Limb (tissue), 2 donors: ENCODE results near the gene CD58.

ENCODE experiments used
- DNase-seq, 2 donors: peaks; one replicate each; pipeline ENCODE4 v3.0.0-alpha.2; 2016; ENCODE audit errors: extremely low spot score in 2 of 2

Gene CD58

DNA sequence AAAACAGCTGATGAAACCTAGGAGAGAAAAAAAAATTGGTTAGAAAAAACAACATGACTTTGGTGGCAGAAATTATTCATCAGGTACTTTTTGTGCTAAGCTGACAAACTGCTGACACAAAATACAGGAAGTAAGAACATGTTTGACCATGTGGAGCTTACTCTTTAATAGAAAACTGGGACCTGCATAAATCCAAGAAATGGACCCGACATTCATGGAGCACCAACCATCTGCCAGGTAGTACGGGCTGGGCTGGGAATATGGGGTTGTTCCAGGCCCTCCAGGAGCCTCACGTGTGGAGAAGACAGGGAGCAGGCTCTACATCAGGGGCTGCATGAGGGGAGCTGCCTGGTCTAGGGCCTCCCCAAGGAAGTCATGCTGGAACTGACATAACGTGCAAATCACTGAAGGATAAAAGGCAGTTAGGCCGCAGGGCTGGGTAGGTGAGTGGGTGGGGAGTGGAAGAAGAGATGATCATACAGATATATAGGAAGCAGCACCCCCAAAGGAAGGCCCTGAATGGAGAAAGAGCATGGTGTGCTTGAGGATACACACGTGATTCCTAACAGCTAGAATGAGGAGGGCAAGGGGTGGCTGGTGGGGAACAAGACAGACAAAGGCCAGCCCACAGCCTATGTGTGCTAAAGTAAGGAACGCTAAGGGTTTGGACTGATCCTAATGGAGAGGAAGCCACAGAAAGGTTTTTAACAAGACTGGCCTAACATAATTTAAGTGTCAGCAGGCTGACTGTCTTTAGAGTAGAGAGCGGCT lies 26.1 kb downstream of the CD58 start:
- DNase-seq, result no peak

DNA sequence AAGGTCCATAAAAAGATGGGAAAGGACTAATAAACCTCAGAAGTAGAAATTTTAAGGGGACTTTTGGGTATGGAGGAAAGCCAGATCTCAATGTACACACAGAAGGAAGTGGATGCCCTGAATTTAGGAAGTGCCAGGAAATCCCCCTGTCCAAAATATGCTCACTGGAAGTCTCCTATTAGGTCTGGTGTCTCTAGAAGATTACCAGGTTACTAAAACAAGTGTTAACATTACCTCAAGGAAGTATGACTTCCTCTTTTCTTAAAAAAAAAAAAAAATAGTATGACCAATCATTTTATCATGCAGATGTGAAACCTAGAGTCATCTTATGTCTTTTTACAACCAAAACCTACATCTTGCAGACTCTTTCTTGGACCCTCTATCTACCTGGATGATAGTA lies 30.7 kb downstream of the CD58 start:
- no peak for DNase-seq

DNA sequence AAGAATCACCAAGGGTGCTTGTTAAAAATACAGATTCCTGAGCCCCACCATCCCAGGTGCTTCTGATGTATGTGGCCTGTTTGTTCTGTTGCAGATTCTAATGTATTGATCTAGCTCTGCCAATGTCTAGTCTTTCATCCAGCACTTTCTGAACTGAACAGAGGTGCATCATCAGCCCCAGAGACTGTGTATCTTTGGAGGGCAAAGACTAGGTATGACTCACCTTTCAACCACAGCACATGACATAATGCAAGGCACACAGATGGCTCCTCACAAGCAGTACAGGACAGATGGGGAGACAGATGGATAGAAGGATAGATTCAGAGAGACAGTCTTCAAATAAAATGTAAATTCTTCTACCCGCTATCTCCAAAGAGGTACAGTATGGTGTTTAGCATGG lies 32.3 kb downstream of the CD58 start:
- no peak for DNase-seq

DNA sequence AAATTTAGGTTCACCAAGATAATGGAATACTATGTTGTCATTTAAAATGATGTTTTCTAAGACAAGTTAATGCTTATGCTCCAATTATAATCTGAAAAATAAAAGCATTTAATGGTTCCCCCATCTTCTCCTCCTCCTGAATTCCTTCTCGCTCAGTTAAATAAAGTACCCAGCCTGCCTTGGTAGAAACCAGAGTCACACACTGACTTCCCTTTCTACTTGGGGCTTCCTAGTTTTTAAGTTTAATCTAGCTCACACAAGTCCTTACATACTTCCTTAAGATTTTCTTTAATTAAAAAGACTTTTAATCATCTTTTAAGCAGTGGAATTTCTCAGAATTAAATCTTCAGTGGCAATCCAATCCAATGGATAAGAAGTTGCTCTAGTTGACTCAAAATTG lies 32.9 kb downstream of the CD58 start:
- DNase-seq, result no peak

DNA sequence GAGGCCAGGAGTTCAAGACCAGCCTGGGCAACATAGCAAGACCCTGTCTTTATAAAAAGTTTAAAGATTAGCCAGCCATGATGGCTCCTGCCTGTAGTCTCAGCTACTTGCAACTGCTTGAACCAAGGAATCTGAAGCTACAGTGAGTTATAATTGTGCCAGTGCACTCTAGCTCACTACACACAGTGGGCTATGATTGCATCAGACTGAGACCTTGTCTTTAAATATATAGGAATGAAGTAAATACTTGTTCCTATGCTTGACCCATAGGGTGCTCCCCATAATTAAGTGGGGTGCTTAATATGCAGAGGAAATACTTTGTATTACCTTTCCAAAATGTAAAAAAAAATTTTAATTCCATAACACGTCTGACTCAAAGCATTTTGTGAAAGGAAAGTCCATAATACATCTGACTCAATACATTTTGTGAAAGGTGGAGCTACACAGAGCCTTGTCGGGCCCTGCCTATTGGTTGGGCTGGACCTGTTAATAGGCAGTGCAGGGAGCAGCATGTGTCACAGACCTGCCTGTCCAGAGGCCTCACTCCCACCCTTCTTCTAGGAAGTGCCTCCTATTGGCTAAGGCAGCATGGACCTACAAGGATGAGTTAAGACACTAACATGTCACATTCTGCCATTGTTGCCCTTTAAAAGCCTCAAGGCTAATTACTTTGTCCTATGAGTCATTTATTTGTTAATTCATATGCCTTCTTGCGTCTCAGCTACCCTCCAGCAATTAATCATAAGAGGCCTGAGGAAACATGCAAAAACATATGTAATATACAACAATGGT lies 33.6 kb downstream of the CD58 start:
- no peak for DNase-seq

DNA sequence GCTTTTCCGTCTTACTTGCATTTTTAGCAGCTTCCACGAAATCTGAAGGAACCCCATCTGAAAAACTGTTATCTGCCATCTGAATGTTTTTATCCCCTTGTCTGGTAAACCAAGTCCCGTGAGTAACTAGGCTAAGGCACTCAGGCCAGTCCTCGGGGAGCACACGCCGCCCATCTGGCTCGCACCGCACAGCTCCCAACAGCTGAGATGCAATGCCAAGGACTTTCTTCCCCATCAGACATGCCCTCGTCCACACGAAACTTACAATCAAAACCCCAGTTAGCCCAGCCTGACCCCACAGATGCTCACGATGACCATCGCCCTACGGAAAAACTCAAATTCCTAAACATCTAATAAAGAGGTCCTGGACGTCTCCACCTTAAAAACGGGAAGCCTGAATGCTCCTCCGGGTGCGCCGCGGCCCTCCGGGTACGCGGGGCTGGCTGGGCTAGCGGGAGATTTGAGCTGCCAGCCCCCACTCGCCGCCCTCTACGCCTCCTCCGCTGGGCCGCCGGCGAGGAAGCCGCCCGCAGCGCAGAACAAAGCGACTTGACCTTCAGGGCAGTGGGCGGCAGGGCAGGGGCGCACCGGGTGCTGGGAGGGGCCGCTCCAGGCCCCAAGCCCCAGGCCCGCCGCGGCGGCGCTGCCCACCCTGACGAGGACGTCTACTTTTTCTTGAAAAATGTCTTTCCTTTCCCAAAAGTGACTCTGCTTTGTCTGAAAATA lies 36.6 kb downstream of the CD58 start:
- no peak for DNase-seq

DNA sequence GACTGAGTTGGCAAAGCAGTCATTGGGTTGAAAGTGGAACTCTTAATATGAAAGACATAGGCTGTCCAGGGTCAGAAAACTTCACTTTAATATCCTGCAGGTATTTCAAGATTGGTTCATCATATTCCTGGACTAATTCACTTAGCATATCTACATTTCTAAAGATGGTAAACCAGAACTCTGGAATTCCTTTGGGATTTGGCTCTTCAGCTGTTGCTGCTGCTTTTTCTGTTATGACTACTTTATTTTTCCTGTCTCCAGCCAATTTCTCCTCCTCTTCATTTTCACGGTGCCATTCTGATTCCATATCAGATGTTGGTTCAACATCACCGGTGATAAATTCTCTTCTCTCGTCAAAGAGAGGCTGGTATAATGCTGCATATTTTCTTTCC lies 37.4 kb downstream of the CD58 start:
- DNase-seq, result no peak

DNA sequence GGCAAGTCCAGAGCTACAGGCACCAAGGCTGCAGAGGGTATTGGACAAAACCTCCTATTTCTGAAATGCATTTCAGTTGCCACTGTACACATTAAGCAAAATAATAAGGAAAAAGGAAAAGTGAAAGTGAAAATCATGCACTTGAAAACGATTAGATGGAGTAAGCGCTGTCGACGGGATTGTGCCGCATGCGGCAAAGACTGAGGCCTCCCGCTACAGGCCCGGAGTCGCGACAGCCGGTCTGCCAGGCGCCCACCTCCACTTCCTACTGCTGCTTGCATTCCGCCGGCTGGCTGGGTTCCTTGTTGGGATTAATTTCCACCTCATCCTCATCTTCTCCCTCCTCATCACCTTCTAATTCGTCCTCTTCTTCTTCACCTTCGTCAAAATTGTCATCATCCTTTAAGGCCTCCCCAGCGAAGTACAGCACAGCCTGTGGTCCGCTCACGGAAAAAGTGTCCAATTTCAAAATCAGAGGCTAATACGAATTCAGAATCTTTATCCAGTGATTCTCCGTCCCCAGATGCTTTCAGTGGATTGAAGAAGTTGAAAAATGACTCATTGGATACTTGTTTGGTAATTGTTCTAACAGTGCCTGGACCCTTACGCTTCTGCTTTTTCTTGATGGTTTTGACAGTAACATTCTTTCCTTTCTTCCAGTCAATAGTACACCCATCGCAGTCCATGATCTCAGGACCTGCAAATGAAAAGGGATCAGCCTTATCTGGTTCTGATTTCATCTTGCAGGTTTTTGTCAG lies 38.0 kb downstream of the CD58 start:
- no peak for DNase-seq

DNA sequence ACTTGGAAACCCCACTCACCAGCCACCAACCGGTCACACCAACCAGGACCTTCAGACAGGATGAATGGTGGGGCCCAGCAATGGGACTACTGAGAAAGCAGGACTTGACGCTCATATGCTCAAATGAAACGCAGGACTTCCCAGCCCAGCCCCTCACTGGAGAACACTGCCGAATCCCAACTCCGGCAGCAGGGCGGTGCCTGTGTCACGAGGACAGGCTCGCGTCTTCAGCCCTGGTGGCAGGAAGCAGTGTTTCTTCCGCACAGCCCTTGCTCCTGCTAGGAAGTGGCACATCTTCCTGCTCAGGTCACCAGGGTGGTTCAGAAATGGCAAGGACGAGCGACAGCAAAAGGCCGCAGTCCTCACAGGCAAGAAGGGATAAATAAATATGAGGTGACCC lies 38.9 kb downstream of the CD58 start:
- no peak for DNase-seq

DNA sequence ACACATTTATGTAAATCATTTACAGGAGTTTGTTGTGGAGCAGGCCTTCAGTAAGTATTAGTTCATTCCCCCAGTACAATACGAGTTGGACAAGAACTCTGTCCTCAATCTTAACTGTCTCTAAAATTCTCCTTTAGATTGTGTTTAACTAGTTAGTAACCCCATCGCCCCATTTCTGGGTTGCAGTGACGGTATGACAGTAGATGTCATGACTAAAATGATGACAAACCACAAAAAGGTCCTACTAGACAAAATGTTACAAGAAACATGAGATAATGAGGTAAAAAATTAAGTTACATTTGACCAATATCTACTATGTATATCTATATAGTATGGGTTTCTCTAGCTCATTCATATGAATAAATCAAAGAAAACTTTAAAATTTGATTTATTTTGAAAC lies 41.1 kb downstream of the CD58 start:
- DNase-seq, result no peak

DNA sequence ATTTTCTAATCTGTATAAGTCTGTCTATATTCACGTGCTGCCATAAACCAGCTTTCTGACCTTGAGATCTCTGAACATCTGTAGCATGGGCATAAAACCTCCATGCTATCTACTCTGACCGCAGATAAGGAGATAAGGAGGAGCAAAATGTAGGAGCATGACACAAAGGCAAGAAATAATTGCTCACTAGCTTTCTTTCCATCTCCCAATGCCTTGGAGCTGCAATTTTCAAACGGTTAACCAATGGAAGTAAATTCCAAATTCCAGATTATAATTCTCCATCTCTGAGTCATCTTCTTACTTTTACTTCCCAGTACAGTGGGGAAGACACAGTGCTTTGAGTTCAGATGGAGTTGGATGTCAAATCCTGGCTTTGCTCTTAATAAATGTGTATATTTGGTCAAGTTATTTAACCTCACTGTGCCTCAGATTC lies 41.6 kb downstream of the CD58 start:
- DNase-seq, result no peak

DNA sequence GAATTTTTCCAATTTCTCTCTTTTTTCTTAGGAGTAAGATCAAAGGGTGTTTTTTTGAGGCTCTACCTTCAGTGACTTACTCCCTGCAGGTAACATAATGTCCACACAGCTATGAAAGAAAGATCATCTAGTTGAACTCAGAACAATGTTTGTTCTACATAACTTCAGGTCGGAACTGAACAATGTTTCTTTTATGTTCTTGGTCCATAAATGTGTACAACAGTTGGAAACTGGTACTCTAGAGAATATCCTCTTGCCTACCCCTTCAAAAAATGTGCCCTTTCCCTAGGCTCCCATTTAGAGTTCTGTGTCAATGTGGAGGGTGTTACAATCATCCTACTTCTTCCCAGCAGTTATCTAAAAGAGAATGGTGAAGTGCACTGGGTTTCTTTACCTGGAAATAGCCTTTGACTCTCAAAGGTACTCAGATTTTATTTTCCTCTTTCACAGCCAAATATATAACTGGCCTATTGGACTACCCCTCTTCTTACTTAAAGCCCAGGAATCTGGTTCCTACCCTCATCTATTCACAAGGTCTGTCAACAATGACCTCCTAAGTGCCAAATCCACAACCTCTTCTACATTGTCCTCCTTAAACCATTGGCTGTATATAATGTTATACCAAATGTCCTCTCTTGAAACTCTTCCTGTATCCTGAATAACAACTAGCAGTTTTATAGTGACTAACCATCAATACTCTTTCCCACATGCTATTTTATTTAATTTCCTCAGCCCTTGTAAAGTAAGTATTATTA lies 42.3 kb downstream of the CD58 start:
- DNase-seq, result no peak

DNA sequence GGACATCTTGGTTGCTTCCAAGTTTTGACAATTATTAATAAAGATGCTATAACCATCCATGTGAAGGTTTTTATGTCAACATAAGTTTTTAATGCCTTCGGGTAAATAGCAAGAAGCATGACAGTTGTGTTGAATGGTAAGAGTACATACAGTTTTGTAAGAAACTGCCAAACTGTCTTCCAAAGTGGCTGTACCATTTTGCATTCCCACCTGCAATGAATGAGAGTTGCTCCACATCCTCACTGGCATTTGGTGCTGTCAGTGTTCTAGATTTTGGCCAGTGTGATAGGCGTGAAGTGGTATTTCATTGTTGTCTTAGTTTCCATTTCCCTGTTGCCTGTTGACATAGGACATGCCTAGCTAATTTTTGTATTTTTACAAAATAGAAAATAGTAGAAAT lies 45.4 kb downstream of the CD58 start:
- DNase-seq, result no peak

DNA sequence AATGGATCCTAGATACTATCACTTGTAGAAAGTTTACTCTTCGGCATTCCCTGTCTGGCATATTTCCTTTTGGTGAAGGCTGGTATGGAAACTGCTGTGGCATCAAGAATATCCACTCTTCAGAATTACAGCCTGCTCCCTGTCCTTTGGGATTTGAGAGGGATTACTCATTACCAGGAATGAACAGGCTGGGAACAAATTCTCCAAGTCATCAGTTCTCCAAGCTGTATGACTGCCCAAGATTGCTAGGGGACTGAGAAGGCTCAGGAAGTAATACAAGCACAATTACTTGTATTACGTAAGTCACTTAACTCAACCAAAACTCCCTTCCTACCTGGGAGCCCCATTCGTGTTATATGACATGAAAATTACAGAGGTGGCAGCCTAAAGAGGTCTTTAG lies 49.6 kb downstream of the CD58 start:
- no peak for DNase-seq

DNA sequence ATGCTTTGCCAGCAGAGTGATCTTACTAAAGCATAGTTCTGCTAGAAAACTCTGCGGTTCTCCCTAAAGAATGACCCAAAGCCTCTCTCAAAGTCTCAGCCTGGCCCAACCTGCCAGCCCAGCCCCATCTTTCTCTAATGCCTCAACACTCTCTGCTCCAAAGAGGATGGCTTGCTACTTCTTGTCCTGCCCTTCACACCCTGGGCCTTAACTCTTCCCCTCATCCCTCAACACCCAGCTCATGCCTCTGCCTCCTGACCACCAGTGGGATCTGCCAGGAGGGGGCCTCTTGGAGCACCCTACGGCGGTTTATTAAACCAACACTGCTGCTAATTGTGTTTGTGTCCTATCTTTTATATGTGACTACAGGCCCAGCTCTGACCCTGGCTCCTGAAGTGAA lies 52.4 kb downstream of the CD58 start:
- no peak for DNase-seq

DNA sequence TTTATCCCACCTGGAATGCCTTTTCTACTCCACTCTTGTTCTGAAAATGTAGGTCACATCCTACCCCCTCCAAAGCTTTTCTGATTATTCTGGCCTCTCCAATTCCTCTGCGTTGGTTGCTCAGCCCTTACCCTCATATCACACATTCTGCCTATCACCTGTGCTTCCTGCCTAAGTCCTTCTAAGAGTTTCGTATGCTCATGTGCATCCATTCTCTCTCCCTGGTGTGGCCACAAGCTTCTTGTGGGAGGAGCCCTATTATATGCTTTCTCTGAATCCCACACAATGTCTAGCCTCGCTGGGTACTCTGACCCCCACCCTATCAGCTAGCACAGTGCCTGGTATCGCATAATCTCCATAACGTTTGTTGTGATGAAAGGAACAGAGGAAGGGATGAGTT lies 54.2 kb downstream of the CD58 start:
- DNase-seq, result no peak

DNA sequence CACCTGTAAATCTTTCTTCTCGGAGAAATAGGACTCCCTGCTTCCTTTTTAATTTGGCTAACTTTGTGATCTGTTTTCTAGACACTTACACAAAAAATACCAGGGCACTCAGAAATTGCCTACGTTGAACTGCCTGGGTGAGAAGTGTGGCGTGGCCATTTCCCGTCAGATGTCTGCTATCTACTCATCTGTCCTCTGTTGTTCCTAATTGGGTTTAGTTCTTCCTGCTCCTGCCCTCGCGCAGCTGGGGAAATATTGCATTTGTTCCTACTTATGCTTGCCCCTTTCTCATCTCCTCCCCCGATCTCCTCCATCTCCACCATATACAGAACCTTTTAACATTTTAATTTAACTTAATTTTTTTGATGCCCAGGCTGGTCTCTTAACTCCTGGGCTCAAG lies 55.1 kb downstream of the CD58 start:
- no peak for DNase-seq

DNA sequence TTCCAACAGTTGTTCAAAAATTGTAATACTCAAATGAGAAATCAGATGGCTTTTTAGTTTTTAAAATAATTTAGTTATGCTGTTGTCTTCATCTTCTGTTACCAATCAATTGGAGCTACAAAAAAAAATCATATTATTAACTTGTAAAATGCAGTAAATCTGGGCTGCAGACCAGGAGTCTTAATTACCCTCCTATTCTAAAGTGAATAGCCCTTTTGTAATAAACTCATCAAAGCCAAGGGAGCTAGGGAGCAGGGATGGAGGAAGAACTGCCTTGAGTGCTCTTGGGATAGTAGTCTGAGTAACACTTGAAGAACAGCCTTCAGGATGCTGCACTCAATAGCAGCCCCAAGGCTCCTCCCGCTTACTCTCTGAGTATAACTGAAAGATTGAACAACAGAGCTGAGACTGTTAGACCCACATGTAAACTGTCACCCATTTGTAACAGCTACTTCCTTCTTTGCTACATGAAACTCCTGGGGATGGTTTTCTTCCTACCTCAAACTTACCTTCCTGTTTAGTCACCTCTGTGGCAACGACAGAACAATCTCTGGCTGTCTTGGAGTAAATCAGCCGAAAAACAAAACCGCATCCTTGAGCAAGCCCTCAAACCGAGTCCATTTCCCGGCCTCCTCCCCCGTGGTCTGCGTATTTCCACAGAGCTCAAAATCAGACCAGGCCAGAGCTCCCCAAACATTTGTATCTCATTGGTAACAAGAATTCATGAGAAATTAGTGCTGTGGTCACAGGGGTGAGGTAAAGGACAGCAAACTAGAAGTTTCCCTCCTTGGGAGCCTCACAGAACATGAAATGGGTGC lies 55.9 kb downstream of the CD58 start:
- DNase-seq, result no peak

DNA sequence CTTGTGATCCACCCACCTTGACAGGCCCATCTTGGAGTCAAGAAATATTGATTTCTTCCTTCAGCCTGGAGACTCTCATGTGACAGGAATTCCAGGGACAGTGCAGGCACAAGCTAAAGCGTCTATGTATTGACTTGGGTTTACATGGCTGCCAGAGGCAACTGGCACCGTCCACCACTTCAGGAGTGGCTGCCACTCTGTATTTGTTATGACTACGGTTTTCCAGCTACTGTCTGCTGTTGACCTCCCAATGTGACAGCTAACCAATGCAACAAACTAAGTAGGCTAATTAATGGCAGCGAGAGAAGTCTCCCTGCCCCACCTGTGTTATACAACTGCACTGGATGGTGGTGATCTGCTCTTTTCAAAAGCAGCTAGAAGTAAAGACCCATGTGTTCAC lies 56.9 kb downstream of the CD58 start:
- no peak for DNase-seq

DNA sequence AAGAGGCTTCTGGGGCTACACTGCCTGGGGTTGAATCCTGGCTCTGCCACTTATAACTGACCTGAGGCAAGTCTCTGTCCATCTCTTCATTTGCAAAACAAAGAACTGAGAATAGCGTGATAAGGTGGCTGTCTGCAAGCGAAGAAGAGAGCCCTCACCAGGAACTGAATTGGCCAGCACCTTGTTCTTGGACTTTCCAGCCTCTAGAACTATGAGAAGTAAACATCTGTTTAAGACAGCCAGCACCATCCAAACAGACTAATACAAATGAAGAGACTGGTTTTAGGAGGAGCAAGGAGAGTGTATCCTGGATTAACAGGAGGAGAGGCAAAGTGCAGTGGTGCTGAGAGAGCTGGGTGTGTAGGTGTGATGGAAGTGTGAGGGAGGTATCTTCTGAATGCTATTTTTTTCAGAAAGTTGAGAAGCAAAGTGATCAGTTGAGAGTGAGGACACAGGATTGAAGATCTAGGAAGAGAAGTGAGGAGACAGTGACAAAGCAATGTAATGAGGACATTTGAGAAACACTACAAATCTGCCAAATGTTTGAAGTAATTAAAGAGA lies 59.3 kb downstream of the CD58 start:
- DNase-seq, result no peak
